HG02885 (cell line): ENCODE data around the gene XPOT.

Experiments
- ATAC-seq: cut with Tn5 transposase; IDR thresholded peaks from one replicate; pipeline ENCODE4 v1.9.1; 2021; ENCODE audit warnings: mild to moderate bottlenecking; ENCODE audit not compliant: unreplicated experiment, poor library complexity

The XPOT gene

GRCh38 chr12:64461634-64462414 is 57.6 kb downstream of the XPOT start:
- ATAC-seq, result no peak

- no peak for ATAC-seq
These were observed 62.0 kb downstream of the XPOT start for GRCh38 chr12:64466178-64466577.

- ATAC-seq, result no peak
These were observed 64.8 kb downstream of the XPOT start for GRCh38 chr12:64468966-64469365.

GRCh38 chr12:64469455-64470142 is 65.4 kb downstream of the XPOT start:
- no peak for ATAC-seq

GRCh38 chr12:64470495-64470894 is 66.3 kb downstream of the XPOT start:
- ATAC-seq, result no peak

- ATAC-seq, result no peak
These were observed 69.0 kb downstream of the XPOT start for GRCh38 chr12:64473176-64473575.

- ATAC-seq, result no peak
These were observed 71.3 kb downstream of the XPOT start for GRCh38 chr12:64475518-64475917.

GRCh38 chr12:64476844-64477243 is 72.7 kb downstream of the XPOT start:
- no peak for ATAC-seq

GRCh38 chr12:64478661-64479060 is 74.5 kb downstream of the XPOT start:
- ATAC-seq, result no peak

- ATAC-seq, result no peak
These were observed 76.0 kb downstream of the XPOT start for GRCh38 chr12:64480148-64480547.

- ATAC-seq, result no peak
These were observed 82.5 kb downstream of the XPOT start for GRCh38 chr12:64486657-64487056.

- ATAC-seq, result no peak
These were observed 87.5 kb downstream of the XPOT start for GRCh38 chr12:64491718-64492117.

GRCh38 chr12:64493513-64493912 is 89.3 kb downstream of the XPOT start:
- ATAC-seq, result no peak

- no peak for ATAC-seq
These were observed 91.0 kb downstream of the XPOT start for GRCh38 chr12:64494998-64495729.

- ATAC-seq, result no peak
These were observed 92.7 kb downstream of the XPOT start for GRCh38 chr12:64496839-64497400.

- ATAC-seq, result no peak
These were observed 93.3 kb downstream of the XPOT start for GRCh38 chr12:64497484-64497883.

- ATAC-seq, result no peak
These were observed 93.7 kb downstream of the XPOT start for GRCh38 chr12:64497903-64498302.

GRCh38 chr12:64500394-64500793 is 96.2 kb downstream of the XPOT start:
- no peak for ATAC-seq
